A673 (cell line): ENCODE measurements around the gene ACAP1. TPM values are rescaled to one million over a fixed set of nuclear protein-coding genes. Genes with fewer than 3 reads are reported as not detected.

Experiments used
- BruUV-seq: library from RNA; stranded (reverse); fragments of 400-500 nt; replicated peaks from 2 replicates; lab custom pipeline; 2021; lab: Mats Ljungman, UMichigan
- CTCF ChIA-PET: fragments of 300-600 bp; sonication (Branson Sonifier 250); formaldehyde crosslinking; loops from one replicate; lab custom pipeline; 2022; ENCODE audit warnings: antibody characterized with exemption; lab: Charles Lee
- POLR2A ChIA-PET: fragments of 300-600 bp; sonication (Branson Sonifier 250); formaldehyde crosslinking; loops from one replicate; lab custom pipeline; 2022; ENCODE audit warnings: antibody characterized with exemption; ENCODE audit not compliant: low non-redundant PET; lab: Charles Lee
- DNase-seq: peaks from one replicate; pipeline ENCODE4 v3.0.0-alpha.2; 2015; ENCODE audit warnings: low spot score
- H3K27ac ChIP-seq: fragments of 200-600 bp; sonication (generic); 2 replicates; pipeline ENCODE4 v1.5.1; 2016; ENCODE audit warnings: mixed run types, low read depth, mild to moderate bottlenecking, mixed read lengths, antibody characterized with exemption, low read length; ENCODE audit not compliant: poor library complexity, severe bottlenecking
- H3K27me3 ChIP-seq: fragments of 200-600 bp; sonication (generic); replicated peaks from 2 replicates; pipeline ENCODE4 v1.6.1; 2017; ENCODE audit warnings: mixed run types, low read depth, mild to moderate bottlenecking, mixed read lengths, antibody characterized with exemption, low read length; ENCODE audit not compliant: insufficient read depth, poor library complexity
- H3K36me3 ChIP-seq: fragments of 200-600 bp; sonication (generic); 2 replicates; pipeline ENCODE4 v1.6.1; 2016; ENCODE audit warnings: mixed run types, mild to moderate bottlenecking, mixed read lengths, antibody characterized with exemption, low read length; ENCODE audit not compliant: insufficient read depth, poor library complexity, severe bottlenecking
- H3K4me1 ChIP-seq: fragments of 200-600 bp; sonication (generic); 2 replicates; pipeline ENCODE4 v1.6.1; 2017; ENCODE audit warnings: mixed run types, mild to moderate bottlenecking, mixed read lengths, antibody characterized with exemption, low read length; ENCODE audit not compliant: insufficient read depth, poor library complexity, severe bottlenecking
- H3K4me3 ChIP-seq: fragments of 200-600 bp; sonication (generic); 2 replicates; pipeline ENCODE4 v1.5.1; 2016; ENCODE audit warnings: low read depth, mixed run types, mild to moderate bottlenecking, mixed read lengths, low read length; ENCODE audit not compliant: poor library complexity, severe bottlenecking
- H3K9me3 ChIP-seq: fragments of 200-600 bp; sonication (generic); 2 replicates; pipeline ENCODE4 v1.6.1; 2016; ENCODE audit warnings: mixed run types, low read depth, mild to moderate bottlenecking, mixed read lengths, antibody characterized with exemption, low read length; ENCODE audit not compliant: poor library complexity, severe bottlenecking
- EZH2 ChIP-seq: fragments of 200-600 bp; sonication (generic); IDR thresholded peaks from 2 replicates; pipeline ENCODE4 v1.6.1; 2017; ENCODE audit warnings: borderline replicate concordance, low read depth, mild to moderate bottlenecking, mixed read lengths, antibody characterized with exemption, low read length; ENCODE audit not compliant: poor library complexity, severe bottlenecking
- intact Hi-C: fragments of 100-400 bp; cut with micrococcal nuclease; formaldehyde crosslinking; loops from one replicate; pipeline ENCODE4 v1.10.0; 2022; ENCODE audit not compliant: unreplicated experiment
- total RNA-seq: library from RNA; stranded (reverse); gene quantifications from 2 replicates; pipeline ENCODE4 v1.2.3, GENCODE V29; 2021
- TF ChIP-seq, protein P1 (sequence below): fragments of 300-800, 200-600 bp; sonication (generic); conservative IDR thresholded peaks from 2 replicates; pipeline ENCODE4 v1.5.1; 2017; ENCODE audit warnings: low read depth, mild to moderate bottlenecking, antibody characterized with exemption, low read length, moderate library complexity, mixed read lengths

The ACAP1 gene
- total RNA-seq, 1 experiment from 2014 or later: 1.1 TPM

DNA sequence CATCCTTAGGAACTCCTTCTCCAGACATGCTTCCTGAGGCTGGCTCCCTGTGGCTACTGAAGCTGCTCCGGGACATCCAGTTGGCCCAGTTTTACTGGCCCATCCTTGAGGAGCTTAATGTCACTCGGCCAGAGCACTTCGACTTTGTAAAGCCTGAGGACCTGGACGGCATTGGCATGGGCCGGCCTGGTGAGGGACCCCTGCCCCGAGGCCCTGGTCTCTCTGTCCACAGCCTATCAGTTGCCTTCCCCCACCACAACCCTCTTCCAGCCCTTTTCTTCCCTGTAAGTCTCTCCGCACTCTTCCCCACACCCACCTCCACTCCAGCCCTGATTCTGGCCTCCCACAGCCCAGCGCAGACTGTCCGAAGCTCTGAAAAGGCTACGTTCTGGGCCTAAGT is 46.6 kb downstream of the ACAP1 start:
- Histone ChIP-seq H3K4me1 (no peaks in the 10 kb centered on the region), H3K9me3 (no peaks in the 10 kb centered on the region), H3K27ac (no peak overlapping the region), H3K27me3 (no peaks in the 10 kb centered on the region), H3K36me3 (no peaks in the 10 kb centered on the region), H3K4me3 (no peak overlapping the region)
- intact Hi-C loops: no loop called here
- no TSS peak for BruUV-seq
- DNase-seq: no peak
- TF ChIP-seq, protein P1, sequence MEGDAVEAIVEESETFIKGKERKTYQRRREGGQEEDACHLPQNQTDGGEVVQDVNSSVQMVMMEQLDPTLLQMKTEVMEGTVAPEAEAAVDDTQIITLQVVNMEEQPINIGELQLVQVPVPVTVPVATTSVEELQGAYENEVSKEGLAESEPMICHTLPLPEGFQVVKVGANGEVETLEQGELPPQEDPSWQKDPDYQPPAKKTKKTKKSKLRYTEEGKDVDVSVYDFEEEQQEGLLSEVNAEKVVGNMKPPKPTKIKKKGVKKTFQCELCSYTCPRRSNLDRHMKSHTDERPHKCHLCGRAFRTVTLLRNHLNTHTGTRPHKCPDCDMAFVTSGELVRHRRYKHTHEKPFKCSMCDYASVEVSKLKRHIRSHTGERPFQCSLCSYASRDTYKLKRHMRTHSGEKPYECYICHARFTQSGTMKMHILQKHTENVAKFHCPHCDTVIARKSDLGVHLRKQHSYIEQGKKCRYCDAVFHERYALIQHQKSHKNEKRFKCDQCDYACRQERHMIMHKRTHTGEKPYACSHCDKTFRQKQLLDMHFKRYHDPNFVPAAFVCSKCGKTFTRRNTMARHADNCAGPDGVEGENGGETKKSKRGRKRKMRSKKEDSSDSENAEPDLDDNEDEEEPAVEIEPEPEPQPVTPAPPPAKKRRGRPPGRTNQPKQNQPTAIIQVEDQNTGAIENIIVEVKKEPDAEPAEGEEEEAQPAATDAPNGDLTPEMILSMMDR: no peak
- TF ChIP-seq EZH2: no peak
- ChIA-PET CTCF (no interaction called here), POLR2A (no interaction called here)

DNA sequence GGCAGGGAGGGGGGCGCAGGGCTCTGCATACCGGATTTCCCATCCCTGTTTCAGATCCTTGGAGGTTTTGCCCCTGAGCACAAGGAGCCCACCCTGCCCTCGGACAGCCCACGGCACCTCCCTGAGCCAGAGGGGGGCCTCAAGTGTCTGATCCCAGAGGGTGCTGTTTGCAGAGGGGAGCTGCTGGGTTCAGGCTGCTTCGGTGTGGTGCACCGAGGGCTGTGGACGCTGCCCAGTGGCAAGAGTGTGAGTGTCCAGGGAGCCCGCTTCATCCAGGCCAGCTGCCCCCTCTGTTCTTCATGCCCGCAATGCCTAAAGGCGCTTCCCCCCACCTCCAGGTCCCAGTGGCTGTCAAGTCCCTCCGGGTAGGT is 47.0 kb downstream of the ACAP1 start:
- ChIA-PET CTCF (no interaction called here), POLR2A (no interaction called here)
- Histone ChIP-seq H3K9me3 (no peaks in the 10 kb centered on the region), H3K27ac (no peak overlapping the region), H3K36me3 (no peaks in the 10 kb centered on the region), H3K4me3 (peak overlapping the region; percentile 44), H3K4me1 (no peaks in the 10 kb centered on the region), H3K27me3 (no peaks in the 10 kb centered on the region)
- intact Hi-C loops: no loop called here
- TF ChIP-seq, protein P1: no peak
- TF ChIP-seq EZH2: no peak
- DNase-seq: no peak
- no TSS peak for BruUV-seq

DNA sequence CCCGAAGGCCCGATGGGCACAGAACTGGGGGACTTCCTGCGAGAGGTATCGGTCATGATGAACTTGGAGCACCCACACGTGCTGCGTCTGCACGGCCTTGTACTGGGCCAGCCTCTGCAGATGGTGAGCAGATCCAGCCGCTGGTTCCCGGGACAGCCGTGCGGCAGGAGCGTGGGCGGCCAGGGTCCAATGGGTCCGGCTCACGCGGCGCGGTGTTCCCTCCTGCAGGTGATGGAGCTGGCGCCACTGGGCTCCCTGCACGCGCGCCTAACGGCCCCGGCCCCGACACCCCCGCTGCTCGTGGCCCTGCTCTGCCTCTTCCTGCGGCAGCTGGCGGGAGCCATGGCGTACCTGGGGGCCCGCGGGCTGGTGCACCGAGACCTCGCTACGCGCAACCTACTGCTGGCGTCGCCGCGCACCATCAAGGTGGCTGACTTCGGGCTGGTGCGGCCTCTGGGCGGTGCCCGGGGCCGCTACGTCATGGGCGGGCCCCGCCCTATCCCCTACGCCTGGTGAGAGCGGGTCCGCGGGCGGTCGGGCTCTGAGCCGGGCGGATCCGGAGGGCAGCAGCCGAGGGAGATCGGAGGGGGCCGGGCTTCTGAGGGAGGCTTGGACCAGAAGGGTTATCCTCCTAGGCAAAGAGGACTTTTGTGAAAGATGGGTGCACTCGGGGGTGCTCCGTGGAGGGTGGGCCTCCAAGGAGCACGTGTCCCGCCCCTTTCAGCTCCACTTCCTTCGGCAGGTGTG is 47.6 kb downstream of the ACAP1 start:
- H3K4me3 ChIP-seq: peak overlapping the region; percentile 44
- TF ChIP-seq EZH2: no peak
- TF ChIP-seq, protein P1: no peak

More for the DNA sequence above, 47.6 kb downstream of the ACAP1 start:
- ChIA-PET CTCF (no interaction called here), POLR2A (no interaction called here)
- Histone ChIP-seq H3K36me3 (no peaks in the 10 kb centered on the region), H3K4me1 (no peaks in the 10 kb centered on the region), H3K9me3 (no peaks in the 10 kb centered on the region), H3K27ac (no peak overlapping the region), H3K27me3 (no peaks in the 10 kb centered on the region)
- BruUV-seq: no TSS peak
- intact Hi-C loops: no loop called here
- peak; percentile 74 for DNase-seq
